Stomach (tissue), 4 donors: Measurements from ENCODE around the gene CRLF3.

Experiments
- CTCF ChIP-seq, 7 experiments: fragments of 450-650 bp in 4 of 7; fragments of 200-600 bp in 3 of 7; sonication (generic) in 3 of 7; IDR thresholded peaks; one replicate each; pipeline ENCODE4 v1.5.1; 2016 to 2019; ENCODE audit warnings: antibody characterized with exemption in 7 of 7, control low read depth in 2 of 7, mild to moderate bottlenecking in 1 of 7
- EP300 ChIP-seq: sonication (generic); formaldehyde crosslinking; IDR thresholded peaks from one replicate; pipeline ENCODE4 v1.6.1; 2017; ENCODE audit warnings: antibody characterized with exemption
- POLR2A ChIP-seq, 4 donors: fragments of 450-650 bp; IDR thresholded peaks; one replicate each; pipeline ENCODE4 v1.6.1; 2016; ENCODE audit warnings: antibody characterized with exemption in 4 of 4, control low read depth in 2 of 4, mild to moderate bottlenecking in 1 of 4, moderate library complexity in 1 of 4
- POLR2AphosphoS5 ChIP-seq, 3 donors: sonication (generic); formaldehyde crosslinking; IDR thresholded peaks; one replicate each; pipeline ENCODE4 v1.6.1; 2016; ENCODE audit warnings: antibody characterized with exemption in 3 of 3

DNA sequence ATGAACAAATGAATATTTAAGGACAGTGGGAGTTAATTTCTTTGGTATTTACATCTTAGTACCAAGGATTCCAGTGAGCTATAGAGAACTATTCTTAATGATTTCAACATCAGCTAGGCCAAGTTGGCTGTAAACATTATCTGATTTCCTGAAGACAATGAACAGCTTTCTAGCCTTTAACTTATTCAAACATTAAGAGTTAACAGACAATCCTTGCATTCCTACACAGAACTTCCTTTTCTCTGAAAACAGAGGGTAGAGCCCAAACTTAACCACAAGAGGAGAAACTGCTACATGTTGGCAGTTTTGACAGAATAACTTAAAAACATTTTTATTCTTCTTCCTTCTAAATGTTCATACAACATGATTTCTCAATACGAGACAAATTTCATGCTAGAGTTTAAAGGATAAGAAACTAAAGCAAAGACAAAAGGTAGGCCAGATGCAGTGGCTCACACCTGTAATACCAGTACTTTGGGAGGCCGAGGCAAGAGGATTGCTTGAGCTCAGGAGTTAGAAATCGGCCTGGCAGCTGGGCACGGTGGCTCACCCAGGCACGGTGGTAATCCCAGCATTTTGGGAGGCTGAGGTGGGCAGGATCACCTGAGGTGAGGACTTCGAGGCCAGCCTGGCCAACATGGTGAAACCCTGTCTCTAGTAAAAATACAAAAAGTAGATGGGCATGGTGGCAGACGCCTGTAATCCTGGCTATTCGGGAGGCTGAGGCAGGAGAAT, 4.4 kb downstream of the CRLF3 start:
- TF ChIP-seq CTCF (IDR thresholded peaks at IDR 0.05) (no peak), EP300 (no peak), POLR2A (IDR thresholded peaks at IDR 0.05) (no peak), POLR2AphosphoS5 (IDR thresholded peaks at IDR 0.05) (no peak)
